ENCODE results near the gene ATP13A3. TPM values are rescaled to one million over a fixed set of nuclear protein-coding genes. Genes with fewer than 3 reads are reported as not detected.

Gene ATP13A3
- total RNA-seq, 1 experiment from 2014 or later = 78.3 TPM

DNA sequence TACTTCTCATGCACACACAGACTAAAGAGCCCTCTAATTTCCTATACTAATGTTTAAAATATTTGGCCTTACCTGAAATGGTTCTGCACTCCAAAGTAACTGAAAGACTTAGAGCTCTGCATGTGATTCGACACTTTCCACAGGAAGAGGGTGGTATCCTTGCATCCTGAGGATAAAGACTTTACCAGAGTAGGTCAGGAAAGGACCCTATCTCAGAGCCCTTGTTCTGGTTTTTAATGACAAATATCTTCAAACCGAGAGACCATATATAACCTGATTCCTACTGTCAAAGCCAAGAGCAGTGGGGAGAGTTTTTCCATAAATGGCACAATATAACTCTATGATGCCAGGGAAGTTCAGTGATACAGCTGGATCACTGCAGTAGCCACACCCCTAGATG lies 87.6 kb downstream of the ATP13A3 start, which contains the start of gene GP5:
GP5 (minus strand) TSS at position 101 of the 400 bp plus-strand sequence. CDS start 984 bp downstream, outside the sequence.
- no peak within 1 kb of the TSS for H3K27ac Mint-ChIP-seq
- H3K4me3 Mint-ChIP-seq = peak within 1 kb of the TSS; percentile 64
- H3K4me1 Mint-ChIP-seq = peaks cover 27% of the 10 kb centered on the region
- H3K9me3 Mint-ChIP-seq = no peaks in the 10 kb centered on the region
- peaks cover 43% of the 10 kb centered on the region for H3K27me3 Mint-ChIP-seq (ENCODE audit: low read depth)
- no peaks in the 10 kb centered on the region for H3K36me3 Mint-ChIP-seq
- ATAC-seq (no peak), DNase-seq (ENCODE audit: low spot score) (no peak)
- CTCF ChIA-PET = interaction anchor here (0.6 to 5.2 kb wide), 4 partner anchors 60 to 129 kb away, joined by 4 to 37 read pairs (median 5); no protein-coding TSS in a partner anchor
- TF ChIP-seq, protein P1, sequence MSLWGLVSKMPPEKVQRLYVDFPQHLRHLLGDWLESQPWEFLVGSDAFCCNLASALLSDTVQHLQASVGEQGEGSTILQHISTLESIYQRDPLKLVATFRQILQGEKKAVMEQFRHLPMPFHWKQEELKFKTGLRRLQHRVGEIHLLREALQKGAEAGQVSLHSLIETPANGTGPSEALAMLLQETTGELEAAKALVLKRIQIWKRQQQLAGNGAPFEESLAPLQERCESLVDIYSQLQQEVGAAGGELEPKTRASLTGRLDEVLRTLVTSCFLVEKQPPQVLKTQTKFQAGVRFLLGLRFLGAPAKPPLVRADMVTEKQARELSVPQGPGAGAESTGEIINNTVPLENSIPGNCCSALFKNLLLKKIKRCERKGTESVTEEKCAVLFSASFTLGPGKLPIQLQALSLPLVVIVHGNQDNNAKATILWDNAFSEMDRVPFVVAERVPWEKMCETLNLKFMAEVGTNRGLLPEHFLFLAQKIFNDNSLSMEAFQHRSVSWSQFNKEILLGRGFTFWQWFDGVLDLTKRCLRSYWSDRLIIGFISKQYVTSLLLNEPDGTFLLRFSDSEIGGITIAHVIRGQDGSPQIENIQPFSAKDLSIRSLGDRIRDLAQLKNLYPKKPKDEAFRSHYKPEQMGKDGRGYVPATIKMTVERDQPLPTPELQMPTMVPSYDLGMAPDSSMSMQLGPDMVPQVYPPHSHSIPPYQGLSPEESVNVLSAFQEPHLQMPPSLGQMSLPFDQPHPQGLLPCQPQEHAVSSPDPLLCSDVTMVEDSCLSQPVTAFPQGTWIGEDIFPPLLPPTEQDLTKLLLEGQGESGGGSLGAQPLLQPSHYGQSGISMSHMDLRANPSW (CRISPR knock-in tag; conservative IDR thresholded peaks at IDR 0.05; ENCODE audit: low read depth) = no peak
- TF ChIP-seq SOX15 (CRISPR knock-in tag; IDR thresholded peaks at IDR 0.05) (no peak), FOXJ3 (CRISPR knock-in tag; IDR thresholded peaks at IDR 0.05; ENCODE audit: borderline replicate concordance) (no peak), RORB (CRISPR knock-in tag; IDR thresholded peaks at IDR 0.05) (no peak), NFATC4 (CRISPR knock-in tag; IDR thresholded peaks at IDR 0.05) (no peak), CBFB (CRISPR knock-in tag; IDR thresholded peaks at IDR 0.05; ENCODE audit: low read depth) (no peak), TP53 (CRISPR knock-in tag; IDR thresholded peaks at IDR 0.05) (no peak)
- TF ChIP-seq, protein P2, sequence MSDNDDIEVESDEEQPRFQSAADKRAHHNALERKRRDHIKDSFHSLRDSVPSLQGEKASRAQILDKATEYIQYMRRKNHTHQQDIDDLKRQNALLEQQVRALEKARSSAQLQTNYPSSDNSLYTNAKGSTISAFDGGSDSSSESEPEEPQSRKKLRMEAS (CRISPR knock-in tag; IDR thresholded peaks at IDR 0.05) = no peak
- TF ChIP-seq, protein P3, sequence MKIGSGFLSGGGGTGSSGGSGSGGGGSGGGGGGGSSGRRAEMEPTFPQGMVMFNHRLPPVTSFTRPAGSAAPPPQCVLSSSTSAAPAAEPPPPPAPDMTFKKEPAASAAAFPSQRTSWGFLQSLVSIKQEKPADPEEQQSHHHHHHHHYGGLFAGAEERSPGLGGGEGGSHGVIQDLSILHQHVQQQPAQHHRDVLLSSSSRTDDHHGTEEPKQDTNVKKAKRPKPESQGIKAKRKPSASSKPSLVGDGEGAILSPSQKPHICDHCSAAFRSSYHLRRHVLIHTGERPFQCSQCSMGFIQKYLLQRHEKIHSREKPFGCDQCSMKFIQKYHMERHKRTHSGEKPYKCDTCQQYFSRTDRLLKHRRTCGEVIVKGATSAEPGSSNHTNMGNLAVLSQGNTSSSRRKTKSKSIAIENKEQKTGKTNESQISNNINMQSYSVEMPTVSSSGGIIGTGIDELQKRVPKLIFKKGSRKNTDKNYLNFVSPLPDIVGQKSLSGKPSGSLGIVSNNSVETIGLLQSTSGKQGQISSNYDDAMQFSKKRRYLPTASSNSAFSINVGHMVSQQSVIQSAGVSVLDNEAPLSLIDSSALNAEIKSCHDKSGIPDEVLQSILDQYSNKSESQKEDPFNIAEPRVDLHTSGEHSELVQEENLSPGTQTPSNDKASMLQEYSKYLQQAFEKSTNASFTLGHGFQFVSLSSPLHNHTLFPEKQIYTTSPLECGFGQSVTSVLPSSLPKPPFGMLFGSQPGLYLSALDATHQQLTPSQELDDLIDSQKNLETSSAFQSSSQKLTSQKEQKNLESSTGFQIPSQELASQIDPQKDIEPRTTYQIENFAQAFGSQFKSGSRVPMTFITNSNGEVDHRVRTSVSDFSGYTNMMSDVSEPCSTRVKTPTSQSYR (CRISPR knock-in tag; IDR thresholded peaks at IDR 0.05) = no peak
- TF ChIP-seq, protein P4, sequence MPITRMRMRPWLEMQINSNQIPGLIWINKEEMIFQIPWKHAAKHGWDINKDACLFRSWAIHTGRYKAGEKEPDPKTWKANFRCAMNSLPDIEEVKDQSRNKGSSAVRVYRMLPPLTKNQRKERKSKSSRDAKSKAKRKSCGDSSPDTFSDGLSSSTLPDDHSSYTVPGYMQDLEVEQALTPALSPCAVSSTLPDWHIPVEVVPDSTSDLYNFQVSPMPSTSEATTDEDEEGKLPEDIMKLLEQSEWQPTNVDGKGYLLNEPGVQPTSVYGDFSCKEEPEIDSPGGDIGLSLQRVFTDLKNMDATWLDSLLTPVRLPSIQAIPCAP (CRISPR knock-in tag; IDR thresholded peaks at IDR 0.05) = no peak
- TF ChIP-seq, protein P5, sequence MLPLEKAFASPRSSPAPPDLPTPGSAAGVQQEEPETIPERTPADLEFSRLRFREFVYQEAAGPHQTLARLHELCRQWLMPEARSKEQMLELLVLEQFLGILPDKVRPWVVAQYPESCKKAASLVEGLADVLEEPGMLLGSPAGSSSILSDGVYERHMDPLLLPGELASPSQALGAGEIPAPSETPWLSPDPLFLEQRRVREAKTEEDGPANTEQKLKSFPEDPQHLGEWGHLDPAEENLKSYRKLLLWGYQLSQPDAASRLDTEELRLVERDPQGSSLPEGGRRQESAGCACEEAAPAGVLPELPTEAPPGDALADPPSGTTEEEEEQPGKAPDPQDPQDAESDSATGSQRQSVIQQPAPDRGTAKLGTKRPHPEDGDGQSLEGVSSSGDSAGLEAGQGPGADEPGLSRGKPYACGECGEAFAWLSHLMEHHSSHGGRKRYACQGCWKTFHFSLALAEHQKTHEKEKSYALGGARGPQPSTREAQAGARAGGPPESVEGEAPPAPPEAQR (CRISPR knock-in tag; IDR thresholded peaks at IDR 0.05) = no peak
- POLR2A ChIA-PET = interaction anchor here (1.1 kb wide), 1 partner anchor 58 kb away, joined by 3 read pairs; no protein-coding TSS in a partner anchor

DNA sequence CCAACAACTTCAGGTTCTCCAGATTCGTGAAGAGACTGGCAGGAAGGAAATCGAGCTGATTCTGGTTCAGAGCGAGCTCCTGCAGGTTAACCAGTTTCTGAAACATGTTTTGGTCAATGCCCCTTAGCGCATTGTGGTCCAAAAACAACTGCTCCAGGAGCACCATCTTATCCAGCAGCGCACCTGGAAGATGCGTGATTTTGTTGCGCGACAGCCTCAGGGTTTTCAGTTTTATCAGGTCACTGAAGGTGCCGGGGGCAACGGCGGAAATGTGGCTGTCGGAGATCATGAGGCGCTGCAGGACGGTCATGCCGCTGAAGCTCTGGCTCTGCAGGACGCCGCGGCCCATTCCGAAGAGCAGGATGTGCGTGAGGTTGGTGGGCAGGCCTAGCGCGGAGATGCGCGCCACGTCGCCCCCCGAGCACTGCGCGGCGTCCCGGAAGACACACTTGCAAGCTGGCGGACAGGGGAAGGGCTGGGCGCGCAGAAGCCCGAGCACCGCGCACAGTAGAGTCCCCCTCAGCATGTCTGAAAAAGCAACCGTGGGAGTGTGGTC lies 89.0 kb downstream of the ATP13A3 start:
- H3K27me3 Mint-ChIP-seq (ENCODE audit: low read depth) = peaks cover 43% of the 10 kb centered on the region
- CTCF ChIA-PET = interaction anchor here (0.9 to 5.2 kb wide), 10 partner anchors 12 to 176 kb away, joined by 3 to 48 read pairs (median 6); partner anchors contain the start of gene LRRC15
- peak; percentile 38 for DNase-seq (ENCODE audit: low spot score)

More for the DNA sequence above, 89.0 kb downstream of the ATP13A3 start:
- Mint-ChIP-seq H3K27ac (no peak overlapping the region), H3K4me1 (peaks cover 27% of the 10 kb centered on the region), H3K4me3 (peak overlapping the region; percentile 64), H3K36me3 (no peaks in the 10 kb centered on the region), H3K9me3 (no peaks in the 10 kb centered on the region)
- ATAC-seq = peak; percentile 9
- TF ChIP-seq ZBTB21 (CRISPR knock-in tag; IDR thresholded peaks at IDR 0.05; ENCODE audit: borderline replicate concordance) (0 out of 2 replicates have a peak, but pooled peaks have one; percentile 44), ZNF317 (CRISPR knock-in tag; IDR thresholded peaks at IDR 0.05; ENCODE audit: borderline replicate concordance, low read depth) (no peak), MYBL2 (CRISPR knock-in tag; IDR thresholded peaks at IDR 0.05) (no peak)
- TF ChIP-seq, protein P6, sequence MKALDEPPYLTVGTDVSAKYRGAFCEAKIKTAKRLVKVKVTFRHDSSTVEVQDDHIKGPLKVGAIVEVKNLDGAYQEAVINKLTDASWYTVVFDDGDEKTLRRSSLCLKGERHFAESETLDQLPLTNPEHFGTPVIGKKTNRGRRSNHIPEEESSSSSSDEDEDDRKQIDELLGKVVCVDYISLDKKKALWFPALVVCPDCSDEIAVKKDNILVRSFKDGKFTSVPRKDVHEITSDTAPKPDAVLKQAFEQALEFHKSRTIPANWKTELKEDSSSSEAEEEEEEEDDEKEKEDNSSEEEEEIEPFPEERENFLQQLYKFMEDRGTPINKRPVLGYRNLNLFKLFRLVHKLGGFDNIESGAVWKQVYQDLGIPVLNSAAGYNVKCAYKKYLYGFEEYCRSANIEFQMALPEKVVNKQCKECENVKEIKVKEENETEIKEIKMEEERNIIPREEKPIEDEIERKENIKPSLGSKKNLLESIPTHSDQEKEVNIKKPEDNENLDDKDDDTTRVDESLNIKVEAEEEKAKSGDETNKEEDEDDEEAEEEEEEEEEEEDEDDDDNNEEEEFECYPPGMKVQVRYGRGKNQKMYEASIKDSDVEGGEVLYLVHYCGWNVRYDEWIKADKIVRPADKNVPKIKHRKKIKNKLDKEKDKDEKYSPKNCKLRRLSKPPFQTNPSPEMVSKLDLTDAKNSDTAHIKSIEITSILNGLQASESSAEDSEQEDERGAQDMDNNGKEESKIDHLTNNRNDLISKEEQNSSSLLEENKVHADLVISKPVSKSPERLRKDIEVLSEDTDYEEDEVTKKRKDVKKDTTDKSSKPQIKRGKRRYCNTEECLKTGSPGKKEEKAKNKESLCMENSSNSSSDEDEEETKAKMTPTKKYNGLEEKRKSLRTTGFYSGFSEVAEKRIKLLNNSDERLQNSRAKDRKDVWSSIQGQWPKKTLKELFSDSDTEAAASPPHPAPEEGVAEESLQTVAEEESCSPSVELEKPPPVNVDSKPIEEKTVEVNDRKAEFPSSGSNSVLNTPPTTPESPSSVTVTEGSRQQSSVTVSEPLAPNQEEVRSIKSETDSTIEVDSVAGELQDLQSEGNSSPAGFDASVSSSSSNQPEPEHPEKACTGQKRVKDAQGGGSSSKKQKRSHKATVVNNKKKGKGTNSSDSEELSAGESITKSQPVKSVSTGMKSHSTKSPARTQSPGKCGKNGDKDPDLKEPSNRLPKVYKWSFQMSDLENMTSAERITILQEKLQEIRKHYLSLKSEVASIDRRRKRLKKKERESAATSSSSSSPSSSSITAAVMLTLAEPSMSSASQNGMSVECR (CRISPR knock-in tag; IDR thresholded peaks at IDR 0.05; ENCODE audit: borderline replicate concordance) = no peak
- POLR2A ChIA-PET = no interaction called here

Data from WTC11 (cell line).